HG03575 (cell line): ENCODE data around the gene ARID4B.
"Not testable (repeated sequence)": the region's sequence is repeated elsewhere in the genome, so short reads cannot be mapped to it uniquely, and the experiment has no call there.

Experiments used
- ATAC-seq: cut with Tn5 transposase; IDR thresholded peaks from one replicate; pipeline ENCODE4 v1.9.1; 2021; ENCODE audit not compliant: unreplicated experiment, insufficient number of reproducible peaks, low FRiP score; ENCODE audit errors: extremely low read depth

Gene ARID4B

GRCh38 chr1:235327559-235328270, at the start of gene ARID4B:
Gene ARID4B (minus strand): TSS chr1:235328179. CDS start chr1:235326919, 1,260 bp downstream.
- no peak for ATAC-seq

- ATAC-seq, result no peak
Measured at GRCh38 chr1:235375919-235376605, 48.1 kb upstream of the ARID4B start.

GRCh38 chr1:235369802-235370201, 41.8 kb upstream of the ARID4B start:
- ATAC-seq, result no peak

- ATAC-seq, result no peak
Measured at GRCh38 chr1:235368428-235368827, 40.4 kb upstream of the ARID4B start.

- ATAC-seq, result peak; percentile 94
Measured at GRCh38 chr1:235367000-235367908, 39.3 kb upstream of the ARID4B start, which contains the start of gene TBCE. Gene TBCE (plus strand): TSS chr1:235367427. CDS start chr1:235380050, 12,623 bp downstream.

GRCh38 chr1:235366286-235366685, 38.3 kb upstream of the ARID4B start:
- no peak for ATAC-seq

- not testable (repeated sequence) for ATAC-seq
Measured at GRCh38 chr1:235364189-235364588, 36.2 kb upstream of the ARID4B start.

- no peak for ATAC-seq
Measured at GRCh38 chr1:235358899-235359298, 30.9 kb upstream of the ARID4B start.

- no peak for ATAC-seq
Measured at GRCh38 chr1:235357485-235358373, 29.8 kb upstream of the ARID4B start.

GRCh38 chr1:235351898-235352297, 23.9 kb upstream of the ARID4B start:
- ATAC-seq, result no peak

GRCh38 chr1:235351441-235351840, 23.5 kb upstream of the ARID4B start:
- no peak for ATAC-seq

- ATAC-seq, result no peak
Measured at GRCh38 chr1:235343726-235344125, 15.7 kb upstream of the ARID4B start.

GRCh38 chr1:235342471-235342870, 14.5 kb upstream of the ARID4B start:
- ATAC-seq, result no peak

- no peak for ATAC-seq
Measured at GRCh38 chr1:235342039-235342438, 14.1 kb upstream of the ARID4B start.

GRCh38 chr1:235341334-235341733, 13.4 kb upstream of the ARID4B start:
- ATAC-seq, result no peak

- no peak for ATAC-seq
Measured at GRCh38 chr1:235339746-235340145, 11.8 kb upstream of the ARID4B start.

- no peak for ATAC-seq
Measured at GRCh38 chr1:235336903-235337302, 8.9 kb upstream of the ARID4B start.

- ATAC-seq, result no peak
Measured at GRCh38 chr1:235331401-235331800, 3.4 kb upstream of the ARID4B start.

- ATAC-seq, result no peak
Measured at GRCh38 chr1:235330918-235331285, 2.9 kb upstream of the ARID4B start.
